ENCODE measurements around the gene PDCD6IP.
"Not testable (repeated sequence)": the region's sequence is repeated elsewhere in the genome, so short reads cannot be mapped to it uniquely, and the experiment has no call there.

PDCD6IP gene

DNA sequence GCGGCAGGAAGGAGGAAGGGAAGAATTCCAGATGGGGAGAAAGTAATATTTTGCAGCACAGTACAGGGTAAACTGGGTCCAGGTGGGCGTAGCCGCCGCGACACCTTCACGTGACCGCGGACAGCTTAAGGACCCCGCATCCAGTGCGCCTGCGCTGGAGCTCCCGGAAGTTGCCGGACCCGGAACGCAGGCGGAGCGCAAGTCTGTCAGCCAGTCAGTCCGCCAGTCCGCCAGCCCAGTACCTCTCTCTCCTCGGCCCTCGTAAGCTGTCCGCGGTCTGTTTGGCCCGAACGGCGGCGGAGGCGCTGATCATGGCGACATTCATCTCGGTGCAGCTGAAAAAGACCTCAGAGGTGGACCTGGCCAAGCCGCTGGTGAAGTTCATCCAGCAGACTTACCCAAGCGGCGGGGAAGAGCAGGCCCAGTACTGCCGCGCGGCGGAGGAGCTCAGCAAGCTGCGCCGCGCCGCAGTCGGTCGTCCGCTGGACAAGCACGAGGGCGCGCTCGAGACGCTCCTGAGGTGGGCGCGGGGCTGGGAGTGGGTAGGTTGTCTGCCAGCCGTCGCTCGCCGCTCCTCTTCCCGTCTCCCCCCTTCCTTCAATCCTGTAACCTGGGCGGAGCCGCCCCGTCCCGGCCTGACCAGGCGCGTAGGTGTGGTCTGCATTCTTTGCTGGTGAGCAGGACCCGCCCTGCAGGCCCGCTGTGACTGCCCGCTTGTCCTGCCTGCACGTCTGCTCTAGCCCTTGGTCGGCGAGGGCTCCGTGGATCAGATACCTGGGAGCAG lies at the start of gene PDCD6IP:
PDCD6IP (plus strand) TSS at position 213 of the 784 bp plus-strand sequence; CDS start at position 312, 99 bp downstream.
- Mint-ChIP-seq H3K4me1 (ENCODE audit: low read depth) (peaks cover 57% of the 10 kb centered on the region), H3K4me3 (peak within 1 kb of the TSS; percentile 100), H3K27me3 (no peaks in the 10 kb centered on the region), H3K27ac (peak within 1 kb of the TSS; percentile 98), H3K9me3 (ENCODE audit: low read depth) (no peaks in the 10 kb centered on the region), H3K36me3 (peaks cover 6% of the 10 kb centered on the region)

- H3K4me3 Mint-ChIP-seq = no peak overlapping the region
- H3K27me3 Mint-ChIP-seq = peaks cover 9% of the 10 kb centered on the region
- H3K4me1 Mint-ChIP-seq (ENCODE audit: low read depth) = no peaks in the 10 kb centered on the region
- H3K27ac Mint-ChIP-seq = no peak overlapping the region
- peaks cover 8% of the 10 kb centered on the region for H3K36me3 Mint-ChIP-seq
- H3K9me3 Mint-ChIP-seq (ENCODE audit: low read depth) = peaks cover 6% of the 10 kb centered on the region
Observed at GRCh38 chr3:33749546-33750210, 48.8 kb upstream of the PDCD6IP start.

DNA sequence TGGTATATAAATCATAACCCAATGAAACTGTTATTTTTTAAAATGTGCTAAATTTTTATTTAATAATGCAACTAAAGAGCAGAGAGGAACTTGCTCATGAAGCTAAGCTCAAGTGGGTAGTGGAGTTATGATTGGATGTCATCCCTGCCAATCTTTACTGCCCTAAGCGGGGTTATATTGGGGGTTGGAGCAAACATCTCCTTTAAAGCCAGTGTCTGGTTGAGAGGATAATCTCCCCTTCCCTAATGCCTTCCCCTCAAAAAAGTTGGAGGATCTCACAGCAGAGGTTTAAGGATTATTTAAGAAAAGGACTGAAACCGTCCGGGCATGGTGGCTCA lies 48.2 kb upstream of the PDCD6IP start:
- Mint-ChIP-seq H3K4me3 (no peak overlapping the region), H3K27me3 (peaks cover 8% of the 10 kb centered on the region), H3K9me3 (ENCODE audit: low read depth) (peaks cover 10% of the 10 kb centered on the region), H3K36me3 (peaks cover 8% of the 10 kb centered on the region), H3K4me1 (ENCODE audit: low read depth) (no peaks in the 10 kb centered on the region), H3K27ac (no peak overlapping the region)

- Mint-ChIP-seq H3K27me3 (peaks cover 6% of the 10 kb centered on the region), H3K36me3 (peaks cover 8% of the 10 kb centered on the region), H3K4me3 (no peak overlapping the region), H3K4me1 (ENCODE audit: low read depth) (no peaks in the 10 kb centered on the region), H3K27ac (no peak overlapping the region), H3K9me3 (ENCODE audit: low read depth) (peaks cover 10% of the 10 kb centered on the region)
Observed at GRCh38 chr3:33751336-33751735, 47.1 kb upstream of the PDCD6IP start.

GRCh38 chr3:33754391-33754790 lies 44.0 kb upstream of the PDCD6IP start:
- not testable (repeated sequence) for H3K27ac Mint-ChIP-seq; H3K4me1 Mint-ChIP-seq (ENCODE audit: low read depth); H3K27me3 Mint-ChIP-seq; H3K4me3 Mint-ChIP-seq; H3K36me3 Mint-ChIP-seq; H3K9me3 Mint-ChIP-seq (ENCODE audit: low read depth)

GRCh38 chr3:33758281-33758680 lies 40.1 kb upstream of the PDCD6IP start:
- peaks cover 5% of the 10 kb centered on the region for H3K36me3 Mint-ChIP-seq
- no peaks in the 10 kb centered on the region for H3K4me1 Mint-ChIP-seq (ENCODE audit: low read depth)
- no peak overlapping the region for H3K4me3 Mint-ChIP-seq
- no peak overlapping the region for H3K27ac Mint-ChIP-seq
- H3K9me3 Mint-ChIP-seq (ENCODE audit: low read depth) = peaks cover 10% of the 10 kb centered on the region
- peaks cover 1% of the 10 kb centered on the region for H3K27me3 Mint-ChIP-seq

DNA sequence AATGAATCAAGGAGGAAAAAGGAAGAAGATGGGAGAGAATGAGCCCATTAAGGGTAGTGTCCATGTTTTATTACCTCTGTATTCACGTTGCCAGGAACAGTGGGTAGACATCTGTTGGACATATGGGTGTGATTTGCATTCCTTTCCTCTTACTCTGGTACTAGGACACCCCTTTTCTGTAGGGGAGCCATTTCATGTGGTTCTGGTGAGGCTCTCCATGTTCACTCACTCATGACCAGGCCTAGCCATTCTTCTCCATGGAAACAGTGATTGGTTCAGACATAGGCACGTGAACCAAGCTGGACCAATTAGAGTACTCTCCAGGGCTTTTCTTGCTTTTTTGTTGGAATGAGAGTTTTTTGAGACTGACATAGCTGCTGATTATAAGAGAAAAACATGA lies 39.6 kb upstream of the PDCD6IP start:
- Mint-ChIP-seq H3K4me1 (ENCODE audit: low read depth) (no peaks in the 10 kb centered on the region), H3K27me3 (peaks cover 3% of the 10 kb centered on the region), H3K9me3 (ENCODE audit: low read depth) (peaks cover 10% of the 10 kb centered on the region), H3K27ac (no peak overlapping the region), H3K4me3 (no peak overlapping the region), H3K36me3 (peaks cover 5% of the 10 kb centered on the region)

DNA sequence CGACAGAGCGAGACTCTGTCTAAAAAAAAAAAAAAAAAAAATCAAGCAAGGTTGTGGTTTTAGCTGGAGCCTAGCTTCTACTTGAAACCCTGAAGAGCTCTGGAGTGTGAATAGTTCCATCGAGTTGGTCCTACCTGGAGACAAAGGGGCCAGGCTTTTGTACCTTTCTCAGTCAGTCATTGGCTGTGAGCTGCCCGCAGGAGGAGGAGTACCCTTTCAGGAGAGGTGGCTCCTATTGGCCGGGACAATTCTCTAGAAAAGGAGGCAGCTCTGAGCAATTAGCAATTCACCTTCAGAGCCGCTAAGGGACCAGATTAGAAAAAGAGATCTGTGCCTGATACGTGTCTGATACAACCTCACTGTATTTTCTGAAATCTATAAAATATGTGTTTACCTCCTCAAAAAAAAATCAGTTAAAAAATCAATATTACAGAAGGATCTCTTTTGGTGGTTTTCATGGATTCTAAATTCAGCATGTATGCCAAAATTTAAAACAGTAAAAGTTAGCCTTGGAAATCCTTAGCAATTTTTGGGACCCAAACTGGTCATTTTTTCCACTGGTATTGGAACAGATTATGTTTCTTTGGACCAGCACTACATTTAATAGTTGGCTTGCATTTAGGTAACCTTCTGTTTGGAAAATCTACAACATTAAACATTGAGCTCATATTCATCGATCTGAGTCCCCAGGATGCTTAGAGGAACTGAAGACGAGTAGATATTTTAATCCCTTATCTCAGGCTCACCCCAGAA lies 29.7 kb upstream of the PDCD6IP start:
- Mint-ChIP-seq H3K4me3 (no peak overlapping the region), H3K9me3 (ENCODE audit: low read depth) (no peaks in the 10 kb centered on the region), H3K27me3 (no peaks in the 10 kb centered on the region), H3K4me1 (ENCODE audit: low read depth) (no peaks in the 10 kb centered on the region), H3K27ac (no peak overlapping the region), H3K36me3 (no peaks in the 10 kb centered on the region)

- no peaks in the 10 kb centered on the region for H3K9me3 Mint-ChIP-seq (ENCODE audit: low read depth)
- H3K36me3 Mint-ChIP-seq = no peaks in the 10 kb centered on the region
- H3K27me3 Mint-ChIP-seq = no peaks in the 10 kb centered on the region
- H3K27ac Mint-ChIP-seq = no peak overlapping the region
- no peaks in the 10 kb centered on the region for H3K4me1 Mint-ChIP-seq (ENCODE audit: low read depth)
- no peak overlapping the region for H3K4me3 Mint-ChIP-seq
Observed at GRCh38 chr3:33773637-33774036, 24.8 kb upstream of the PDCD6IP start.

- no peaks in the 10 kb centered on the region for H3K27me3 Mint-ChIP-seq
- no peaks in the 10 kb centered on the region for H3K36me3 Mint-ChIP-seq
- H3K27ac Mint-ChIP-seq = no peak overlapping the region
- no peaks in the 10 kb centered on the region for H3K9me3 Mint-ChIP-seq (ENCODE audit: low read depth)
- no peaks in the 10 kb centered on the region for H3K4me1 Mint-ChIP-seq (ENCODE audit: low read depth)
- no peak overlapping the region for H3K4me3 Mint-ChIP-seq
Observed at GRCh38 chr3:33775363-33775762, 23.1 kb upstream of the PDCD6IP start.

DNA sequence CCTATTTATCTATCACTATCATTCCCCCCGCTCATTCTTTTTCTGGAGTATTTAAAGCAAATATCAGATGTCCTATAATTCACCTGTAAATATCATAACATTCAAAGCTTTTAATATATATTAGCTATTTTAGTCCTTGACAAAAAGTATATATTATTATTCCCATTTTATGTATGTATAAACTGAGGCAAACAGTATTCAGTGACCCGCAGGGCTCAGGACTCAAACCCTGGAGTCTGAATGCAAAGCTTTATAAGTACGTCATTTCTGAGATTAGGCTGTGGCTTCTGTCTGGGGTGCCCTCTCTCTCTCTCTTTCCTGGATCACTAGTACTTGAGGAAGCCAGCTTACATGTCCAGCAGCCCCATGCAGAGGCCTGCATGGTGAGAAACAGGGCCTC lies 20.4 kb upstream of the PDCD6IP start:
- Mint-ChIP-seq H3K4me1 (ENCODE audit: low read depth) (no peaks in the 10 kb centered on the region), H3K27me3 (no peaks in the 10 kb centered on the region), H3K27ac (no peak overlapping the region), H3K36me3 (no peaks in the 10 kb centered on the region), H3K4me3 (no peak overlapping the region), H3K9me3 (ENCODE audit: low read depth) (no peaks in the 10 kb centered on the region)

DNA sequence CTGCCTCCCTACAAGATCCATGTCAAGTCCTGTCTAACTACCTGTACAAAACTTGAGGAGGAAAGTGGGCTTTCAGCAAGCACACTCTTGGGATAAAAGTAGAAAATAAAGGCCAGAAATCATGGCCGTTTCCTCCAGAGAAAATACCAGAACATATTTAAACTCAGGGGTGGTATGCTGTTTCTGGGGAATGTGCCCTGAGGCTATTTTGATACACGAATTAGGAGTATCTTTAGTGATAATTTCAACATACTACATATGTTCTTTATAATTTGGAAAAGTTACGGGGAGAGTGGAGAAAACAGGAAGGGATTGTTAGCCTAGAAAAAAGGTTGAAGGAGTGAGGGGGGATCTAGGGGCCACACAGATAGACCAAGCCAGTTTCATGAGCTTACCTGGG lies 18.7 kb upstream of the PDCD6IP start:
- Mint-ChIP-seq H3K4me1 (ENCODE audit: low read depth) (no peaks in the 10 kb centered on the region), H3K9me3 (ENCODE audit: low read depth) (no peaks in the 10 kb centered on the region), H3K27me3 (no peaks in the 10 kb centered on the region), H3K27ac (no peak overlapping the region), H3K36me3 (no peaks in the 10 kb centered on the region), H3K4me3 (no peak overlapping the region)

GRCh38 chr3:33781413-33781812 lies 17.0 kb upstream of the PDCD6IP start:
- H3K9me3 Mint-ChIP-seq (ENCODE audit: low read depth); H3K27ac Mint-ChIP-seq; H3K4me1 Mint-ChIP-seq (ENCODE audit: low read depth); H3K36me3 Mint-ChIP-seq; H3K27me3 Mint-ChIP-seq; H3K4me3 Mint-ChIP-seq: not testable (repeated sequence)

DNA sequence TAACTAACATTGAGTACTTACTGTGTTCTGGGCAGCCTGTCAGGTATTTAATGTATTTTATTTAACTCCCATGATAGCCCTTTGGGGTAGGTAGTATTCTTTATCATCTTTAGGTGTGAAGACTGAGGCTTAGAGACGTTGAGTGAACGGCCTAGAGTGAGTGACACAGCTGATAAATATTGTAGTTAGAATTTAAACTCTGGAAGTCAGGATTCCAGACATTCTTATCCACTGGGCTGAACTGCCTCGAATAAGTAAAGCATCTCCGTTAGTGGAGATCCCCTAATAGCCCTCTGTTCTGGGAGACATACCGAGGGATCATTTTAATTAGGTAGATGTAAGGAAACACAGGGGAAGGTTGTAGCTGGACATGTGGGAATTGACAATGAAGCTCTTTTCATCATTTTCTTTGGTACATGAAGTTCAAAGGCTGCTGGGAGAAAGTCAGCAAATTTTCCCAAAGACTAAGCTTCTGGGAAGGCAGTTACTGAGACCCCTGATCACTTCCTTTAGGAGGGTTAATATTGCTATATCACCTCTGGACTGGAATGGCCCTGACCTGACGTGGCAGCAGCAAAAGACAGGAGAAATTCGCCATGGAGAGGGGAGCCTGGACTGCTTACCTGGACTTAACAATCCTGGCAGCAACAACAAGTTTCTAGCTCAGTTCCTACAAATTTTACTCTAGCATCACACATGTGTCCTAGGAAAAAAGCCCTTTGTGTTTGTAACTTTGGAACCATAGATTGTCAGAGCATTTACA lies 11.7 kb upstream of the PDCD6IP start:
- peak overlapping the region; percentile 21 for H3K4me3 Mint-ChIP-seq
- H3K9me3 Mint-ChIP-seq (ENCODE audit: low read depth) = no peaks in the 10 kb centered on the region
- no peak overlapping the region for H3K27ac Mint-ChIP-seq
- peaks cover 3% of the 10 kb centered on the region for H3K4me1 Mint-ChIP-seq (ENCODE audit: low read depth)
- no peaks in the 10 kb centered on the region for H3K27me3 Mint-ChIP-seq
- no peaks in the 10 kb centered on the region for H3K36me3 Mint-ChIP-seq
